Measurements from ENCODE around the gene ANKH. TPM values are rescaled to one million over a fixed set of nuclear protein-coding genes. Genes with fewer than 3 reads are reported as not detected.
"Not testable (repeated sequence)": the region's sequence is repeated elsewhere in the genome, so short reads cannot be mapped to it uniquely, and the experiment has no call there.

Gene ANKH
- polyA plus RNA-seq, 4 donors = 12.3 to 21.0 (median 13.9) TPM

DNA sequence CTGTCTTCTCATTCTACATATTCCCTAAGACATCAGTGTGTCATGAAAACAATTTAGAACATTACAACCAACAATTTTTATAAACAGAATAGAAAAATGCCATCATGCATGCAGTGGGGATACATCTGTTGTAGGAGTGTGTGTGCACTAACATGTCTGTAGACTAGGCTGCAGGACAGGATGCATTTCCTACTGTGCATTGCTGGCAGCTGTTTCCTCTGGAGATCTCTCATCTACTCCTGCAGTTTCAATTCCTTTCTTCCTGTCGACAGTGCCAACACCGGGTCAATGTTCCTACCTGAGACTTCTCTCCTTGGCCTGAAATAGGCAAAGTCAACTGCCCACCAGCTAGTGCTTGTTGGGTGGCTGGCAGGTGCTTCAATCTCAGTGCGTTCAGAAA is 69.8 kb downstream of the ANKH start:
- DNase-seq (ENCODE audit: low read depth in 4 of 4, low spot score in 3 of 4) = no peak

- DNase-seq (ENCODE audit: low read depth in 4 of 4, low spot score in 3 of 4) = not testable (repeated sequence)
These were observed 74.2 kb downstream of the ANKH start for GRCh38 chr5:14797385-14797784.

DNA sequence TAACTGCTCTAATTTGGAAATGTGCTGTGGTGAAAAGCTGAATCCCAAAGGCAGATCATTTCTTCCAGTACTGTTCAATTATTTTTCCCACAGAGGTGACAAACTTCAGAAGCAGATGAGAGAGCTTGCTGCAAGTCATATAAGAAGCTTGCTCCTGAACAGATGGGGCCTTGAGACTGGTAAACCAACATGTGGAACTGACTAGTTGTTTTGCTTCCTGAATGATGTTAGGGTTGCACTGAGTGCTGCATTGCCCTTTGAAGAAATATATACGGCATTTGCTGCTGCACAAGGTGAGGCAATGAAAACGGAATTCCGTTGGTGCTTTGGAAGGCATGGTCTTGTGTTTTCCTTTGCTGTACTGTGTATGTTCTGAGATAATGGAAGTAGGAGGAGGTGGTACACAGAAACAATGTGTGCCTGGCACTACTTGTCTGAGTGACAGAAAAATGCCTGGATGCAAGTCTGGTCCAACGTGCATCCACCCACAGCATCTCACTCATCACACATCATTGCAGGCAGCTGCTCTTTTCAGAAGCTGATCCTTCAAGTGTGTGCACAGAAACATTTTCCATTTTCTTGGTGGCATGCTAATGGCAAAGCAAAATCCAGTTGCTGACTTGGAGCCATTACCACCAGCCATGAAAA is 76.9 kb downstream of the ANKH start:
- DNase-seq (ENCODE audit: low read depth in 4 of 4, low spot score in 3 of 4) = no peak

- no peak for DNase-seq (ENCODE audit: low read depth in 4 of 4, low spot score in 3 of 4)
These were observed 77.7 kb downstream of the ANKH start for GRCh38 chr5:14793851-14794250.

- DNase-seq (ENCODE audit: low read depth in 4 of 4, low spot score in 3 of 4) = no peak
These were observed 80.7 kb downstream of the ANKH start for GRCh38 chr5:14790911-14791310.

DNA sequence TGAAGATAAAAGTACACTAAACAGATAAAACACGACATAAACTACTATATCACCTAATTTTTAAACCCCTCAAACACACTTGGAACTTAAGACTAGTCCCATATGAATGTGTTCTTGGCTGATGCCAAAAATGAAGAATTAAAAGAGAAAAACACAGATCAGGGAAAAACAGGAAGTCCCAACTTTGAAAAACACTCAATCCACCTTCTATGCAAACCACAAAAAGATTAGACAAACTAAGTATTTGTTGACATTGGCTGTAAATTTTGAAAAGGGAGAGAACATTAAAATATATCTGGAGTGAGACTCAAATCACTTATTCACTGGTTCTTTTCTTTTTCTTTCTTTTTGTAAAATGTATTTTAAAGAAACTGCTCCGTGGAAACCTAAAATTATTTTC is 81.4 kb downstream of the ANKH start:
- DNase-seq (ENCODE audit: low read depth in 4 of 4, low spot score in 3 of 4) = no peak

GRCh38 chr5:14787801-14788579 is 83.6 kb downstream of the ANKH start:
- no peak for DNase-seq (ENCODE audit: low read depth in 4 of 4, low spot score in 3 of 4)

GRCh38 chr5:14783691-14784090 is 87.9 kb downstream of the ANKH start:
- no peak for DNase-seq (ENCODE audit: low read depth in 4 of 4, low spot score in 3 of 4)

DNA sequence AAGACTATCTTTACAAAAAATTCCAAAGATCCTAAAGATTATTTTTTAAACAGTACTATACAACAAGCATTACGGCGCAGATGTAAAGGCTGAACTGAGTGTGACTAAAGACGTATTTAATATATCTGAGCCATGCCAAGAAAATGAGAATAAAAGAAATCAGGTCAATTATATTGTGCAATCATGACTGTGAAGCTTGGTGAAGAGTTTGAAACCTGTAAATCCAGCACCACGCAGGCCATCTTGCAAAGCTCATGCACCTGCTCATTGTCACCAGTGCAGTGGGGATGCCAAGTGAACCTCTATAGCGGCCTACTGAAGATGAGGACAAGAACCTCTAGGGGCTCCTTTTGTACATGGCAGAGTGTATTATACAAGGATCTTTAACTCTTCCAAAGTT is 89.0 kb downstream of the ANKH start:
- no peak for DNase-seq (ENCODE audit: low read depth in 4 of 4, low spot score in 3 of 4)

DNA sequence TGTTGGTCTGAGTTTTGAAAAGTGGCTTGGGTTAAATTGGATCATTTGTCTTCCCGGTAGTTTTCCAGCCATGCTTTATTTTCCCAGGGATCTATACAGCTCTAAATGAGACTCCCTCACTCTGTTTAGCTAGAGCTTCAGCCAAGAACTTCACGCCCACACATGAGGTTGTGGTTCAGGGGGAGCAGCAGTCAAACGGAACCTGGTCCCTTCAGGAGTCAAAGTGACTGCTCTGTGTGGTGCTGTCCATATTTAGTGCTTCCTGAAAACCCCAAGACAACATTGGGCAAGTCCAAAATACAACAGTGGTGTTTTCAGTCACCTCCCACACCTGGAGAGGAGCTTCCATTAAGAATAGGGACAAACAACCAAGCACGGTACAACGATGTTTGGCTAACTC is 90.5 kb downstream of the ANKH start:
- peak in 1 of 4 donors; percentile 12 for DNase-seq (ENCODE audit: low read depth in 4 of 4, low spot score in 3 of 4)

- DNase-seq (ENCODE audit: low read depth in 4 of 4, low spot score in 3 of 4) = no peak
These were observed 91.6 kb downstream of the ANKH start for GRCh38 chr5:14779975-14780374.

DNA sequence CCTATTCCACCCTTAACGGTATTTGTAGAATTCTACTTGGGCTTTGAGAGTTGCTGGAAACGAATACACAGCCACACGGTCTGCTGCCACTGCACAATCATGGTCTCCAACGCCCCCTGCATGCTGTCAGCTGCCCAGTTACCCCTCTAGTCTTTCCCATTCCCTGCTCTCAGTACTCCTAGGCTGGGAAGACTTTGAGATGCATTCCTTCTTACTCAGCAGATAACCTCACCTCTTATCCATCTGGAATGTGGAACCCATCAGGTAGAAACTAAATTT is 92.8 kb downstream of the ANKH start:
- no peak for DNase-seq (ENCODE audit: low read depth in 4 of 4, low spot score in 3 of 4)

DNA sequence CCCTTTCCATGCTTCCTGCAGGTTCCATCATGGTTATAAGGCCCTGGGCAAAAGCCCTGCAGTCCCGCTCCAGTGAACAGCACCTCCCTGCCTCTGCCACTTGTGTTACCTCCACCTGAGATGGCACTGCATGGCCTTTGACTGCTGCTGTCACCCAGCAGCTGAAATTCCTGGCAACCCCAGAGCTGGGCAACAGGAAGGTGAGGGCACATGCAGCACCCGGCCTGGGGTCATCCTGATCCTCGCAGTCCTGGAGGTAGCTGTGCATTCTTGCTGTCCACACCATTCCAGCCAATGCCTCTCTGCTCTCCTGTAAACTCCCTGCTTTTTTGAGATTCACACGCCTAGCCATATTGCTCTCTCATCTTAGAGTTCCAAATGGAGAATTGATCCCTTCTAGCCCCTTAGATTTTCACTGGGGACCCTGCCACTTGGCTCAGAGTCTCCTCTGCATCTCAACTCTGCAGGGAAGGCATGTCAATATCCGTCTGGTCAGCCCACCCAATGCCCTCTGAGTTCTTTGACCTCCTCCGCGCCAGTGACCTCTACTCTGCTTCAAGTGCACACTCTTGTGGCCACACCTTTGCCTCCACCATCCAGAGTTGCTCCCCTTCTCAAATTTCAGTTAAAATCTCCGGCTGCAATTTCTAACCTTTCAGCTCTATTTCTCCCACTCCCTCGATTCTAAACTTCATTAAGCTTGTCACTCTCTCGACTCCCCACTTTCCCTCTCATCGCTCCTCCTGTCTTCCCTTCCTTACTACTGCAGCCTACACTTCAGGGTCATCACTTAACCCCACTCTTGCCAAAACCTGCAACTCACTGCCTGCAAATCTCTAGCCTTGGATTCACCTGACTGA is 93.4 kb downstream of the ANKH start:
- no peak for DNase-seq (ENCODE audit: low read depth in 4 of 4, low spot score in 3 of 4)

DNA sequence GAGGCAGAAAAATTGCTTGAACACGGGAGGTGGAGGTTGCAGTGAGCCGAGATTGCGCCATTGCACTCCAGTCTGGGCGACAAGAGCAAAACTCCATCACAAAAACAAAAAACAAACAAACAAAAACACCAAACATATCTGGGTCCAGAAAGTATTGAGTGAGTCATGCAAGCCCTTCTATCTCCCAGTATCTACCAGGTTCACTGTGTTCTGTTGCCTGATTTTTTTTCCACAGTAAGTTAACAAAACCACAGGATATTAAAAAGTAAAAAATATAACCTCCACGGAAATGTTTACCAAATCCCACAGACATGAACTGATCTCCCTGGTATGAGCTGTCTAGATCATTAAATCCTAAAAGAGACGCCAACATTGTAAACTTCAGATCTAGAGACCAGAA is 94.4 kb downstream of the ANKH start:
- no peak for DNase-seq (ENCODE audit: low read depth in 4 of 4, low spot score in 3 of 4)

DNA sequence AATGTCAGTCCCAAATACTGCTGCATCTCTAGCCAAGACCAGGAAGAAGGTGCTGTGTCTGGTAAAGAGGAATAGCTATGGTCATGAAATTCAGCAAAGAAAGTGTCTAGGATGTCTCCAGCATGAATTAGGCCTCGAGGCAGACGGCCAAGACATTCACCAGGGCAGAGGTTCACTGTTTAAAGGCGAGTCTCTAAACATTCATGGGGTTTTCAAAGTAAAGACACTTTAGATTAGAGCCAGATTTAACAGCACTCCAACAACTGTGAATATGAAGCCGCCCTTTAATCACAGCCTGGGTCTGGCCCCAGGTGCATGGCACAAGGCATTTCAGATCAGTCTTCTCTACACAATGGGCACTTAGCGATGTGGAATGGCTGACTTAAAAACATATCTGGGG is 95.0 kb downstream of the ANKH start:
- no peak for DNase-seq (ENCODE audit: low read depth in 4 of 4, low spot score in 3 of 4)

DNA sequence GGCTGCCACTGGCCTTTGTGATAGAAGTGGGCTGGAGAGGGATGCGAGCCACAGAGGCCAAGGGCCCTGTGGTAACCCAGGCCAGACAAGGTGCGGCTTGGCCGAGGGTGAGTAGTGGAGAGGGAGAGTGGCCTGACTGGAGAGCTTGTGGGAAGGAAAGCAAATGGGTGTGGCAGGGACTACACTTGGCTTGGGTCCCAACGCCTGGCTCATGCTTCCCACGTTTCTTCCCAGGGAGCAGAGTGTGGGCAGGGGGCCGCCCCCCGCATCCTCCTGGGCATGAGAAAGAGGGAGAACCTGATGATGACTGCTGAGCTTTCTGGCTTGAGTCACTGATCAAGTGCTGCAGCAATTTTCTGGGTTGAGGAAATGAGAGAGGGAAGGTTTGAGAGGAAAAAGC is 95.7 kb downstream of the ANKH start:
- DNase-seq (ENCODE audit: low read depth in 4 of 4, low spot score in 3 of 4) = no peak

DNA sequence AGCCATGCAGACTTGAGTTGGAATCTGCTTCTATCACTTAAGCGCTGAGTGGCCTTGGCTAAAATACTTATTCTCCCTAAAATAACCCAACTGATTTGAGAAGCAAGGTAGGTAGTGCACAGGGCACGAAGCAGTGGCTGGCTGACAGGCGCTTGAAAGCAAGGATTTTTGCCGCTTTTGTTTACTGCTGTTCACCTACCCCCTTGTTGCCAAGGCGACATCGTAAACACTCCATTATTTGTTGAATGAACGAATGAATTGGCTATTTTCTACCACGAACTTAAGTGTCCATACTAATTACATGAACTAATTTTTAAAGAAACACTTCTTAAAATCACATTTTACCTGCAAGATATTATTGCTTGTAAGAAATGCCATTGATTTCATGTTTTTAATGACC is 98.0 kb downstream of the ANKH start:
- DNase-seq (ENCODE audit: low read depth in 4 of 4, low spot score in 3 of 4) = no peak

GRCh38 chr5:14771972-14772371 is 99.6 kb downstream of the ANKH start:
- no peak for DNase-seq (ENCODE audit: low read depth in 4 of 4, low spot score in 3 of 4)

DNA sequence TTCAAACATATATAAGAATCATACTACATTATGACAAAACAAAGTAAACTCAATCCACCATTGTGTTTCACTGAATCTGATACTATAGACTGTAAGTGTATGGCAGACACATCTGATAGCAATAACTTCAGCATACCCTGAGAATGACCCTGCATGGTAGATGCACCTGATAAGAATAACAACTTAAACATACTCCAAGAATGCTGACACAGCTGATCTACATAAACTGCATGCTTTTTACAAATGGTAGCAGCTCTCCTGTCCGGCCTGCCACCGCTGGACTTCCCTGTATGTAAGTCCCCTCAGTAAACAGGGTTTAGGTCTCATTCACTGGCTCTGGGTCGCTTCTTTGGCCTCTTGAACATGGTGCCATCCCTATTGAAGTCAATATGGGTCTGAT is 100.4 kb downstream of the ANKH start:
- DNase-seq (ENCODE audit: low read depth in 4 of 4, low spot score in 3 of 4) = no peak

DNA sequence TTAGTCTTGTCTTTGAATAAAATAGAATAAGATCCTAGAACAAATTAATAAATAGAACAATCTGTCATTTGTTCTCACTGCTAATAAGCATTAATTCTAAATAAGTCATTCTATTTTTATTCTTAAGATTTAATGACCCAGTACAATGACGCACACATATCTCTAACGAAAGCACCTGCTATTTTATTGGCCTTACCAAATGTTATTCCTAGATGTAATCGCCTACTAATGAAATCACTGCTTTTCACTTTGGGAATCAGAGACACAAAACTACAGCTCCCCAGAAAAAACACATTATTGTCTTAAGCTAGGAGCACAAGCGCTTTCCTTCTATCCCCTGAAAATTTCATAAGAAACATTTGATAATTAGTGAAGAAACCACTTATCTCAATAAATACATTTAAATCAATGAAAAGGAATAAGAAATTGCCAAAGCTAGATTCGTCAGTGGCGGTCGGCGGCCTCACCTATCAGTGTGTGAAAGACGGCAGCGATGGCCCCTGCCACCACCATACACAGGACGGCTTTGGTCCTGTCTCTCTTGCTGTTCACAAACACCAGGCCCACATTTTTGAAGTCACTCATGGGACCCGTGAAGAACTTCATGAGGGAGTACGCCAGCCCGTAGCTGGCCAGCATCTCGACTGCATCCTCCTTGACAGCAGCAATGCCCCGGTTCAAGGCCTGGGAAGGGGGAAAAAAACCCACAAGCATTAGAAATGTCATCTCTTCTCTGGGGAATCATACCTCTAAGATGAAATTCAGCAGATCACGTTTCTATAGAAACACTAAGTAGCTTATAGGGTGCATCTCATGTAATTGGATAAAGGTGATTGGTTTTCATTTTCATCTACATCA is 102.8 kb downstream of the ANKH start:
- no peak for DNase-seq (ENCODE audit: low read depth in 4 of 4, low spot score in 3 of 4)
